Stimulated activated naive CD4-positive, alpha-beta T cell (primary cell): ENCODE results near the gene NRG3.
"Not testable (repeated sequence)": the region's sequence is repeated elsewhere in the genome, so short reads cannot be mapped to it uniquely, and the experiment has no call there.

Experiments
- DNase-seq, 6 experiments: peaks; one replicate each; lab custom pipeline; 2025; lab: John Stamatoyannopoulos, UW

The NRG3 gene

DNA sequence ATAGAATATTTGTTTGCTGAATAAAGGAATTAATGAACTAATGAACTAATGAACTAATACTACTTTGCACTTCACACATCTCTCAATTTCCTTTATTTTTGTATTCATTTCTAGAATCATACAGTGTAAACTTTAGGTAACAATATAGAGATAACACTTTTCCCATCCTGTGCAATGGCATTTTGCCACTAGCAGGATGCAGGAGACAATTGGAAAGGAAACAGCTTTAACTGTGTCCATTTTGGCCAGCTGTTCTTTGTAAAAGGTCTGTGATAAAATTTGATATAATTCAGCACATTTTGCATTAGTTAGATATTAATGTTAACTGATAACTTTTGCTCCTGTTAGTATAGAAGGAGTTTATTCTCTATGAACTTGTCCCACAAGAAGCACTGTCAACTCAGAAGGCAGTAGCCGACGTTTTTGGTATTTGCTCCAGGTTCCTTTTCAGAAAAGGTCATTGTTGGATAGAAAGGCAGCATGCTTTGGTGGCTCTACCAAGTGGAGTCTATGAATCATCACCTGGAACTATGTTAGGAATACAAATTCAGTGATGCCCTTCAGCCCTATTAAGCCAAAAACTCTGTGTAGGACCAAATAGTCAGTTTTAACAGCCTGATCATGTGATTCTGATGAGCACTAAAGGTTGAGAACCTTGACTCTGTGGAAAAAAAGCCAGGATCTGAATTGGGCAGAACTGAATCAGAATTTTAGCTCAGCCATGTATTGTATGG lies 86.6 kb downstream of the NRG3 start:
- DNase-seq: no peak

DNA sequence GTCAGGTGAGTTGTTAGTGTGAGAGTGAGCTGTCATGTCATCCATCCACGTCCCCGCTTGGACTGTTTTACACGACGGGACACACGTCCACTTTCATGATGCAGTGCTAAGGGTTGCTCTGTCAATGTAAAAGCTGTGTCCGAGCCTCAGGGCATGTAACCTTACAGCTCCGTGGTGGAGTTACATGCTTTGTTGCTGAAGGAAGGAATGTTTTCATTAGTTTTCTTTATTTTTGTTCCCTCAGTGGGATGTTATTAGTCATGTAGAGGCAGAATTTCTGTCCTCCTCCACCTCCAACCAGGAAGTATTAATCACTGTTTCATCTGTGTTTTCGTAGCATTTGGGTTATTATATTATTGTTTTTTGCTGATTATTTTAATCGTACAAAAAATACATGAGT lies 88.6 kb downstream of the NRG3 start:
- no peak for DNase-seq

DNA sequence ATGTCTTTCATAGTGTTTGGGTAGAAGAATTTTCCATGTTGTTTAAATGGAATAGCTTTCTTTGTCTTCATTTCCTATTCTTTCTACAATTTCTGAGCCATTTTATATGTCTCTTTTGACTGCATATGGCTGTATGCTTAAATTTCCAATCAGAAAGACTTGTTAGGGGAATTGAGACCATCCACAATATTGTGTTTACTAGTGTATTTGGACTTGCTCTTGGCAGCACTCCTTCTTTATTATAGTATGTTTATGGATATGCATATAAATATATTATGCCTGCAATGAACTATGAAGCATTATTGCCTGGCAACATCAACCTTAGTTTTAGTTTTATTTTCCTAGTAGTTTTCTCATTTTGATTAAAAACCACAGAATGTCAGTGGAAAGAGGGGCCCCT lies 92.7 kb downstream of the NRG3 start:
- no peak for DNase-seq

DNA sequence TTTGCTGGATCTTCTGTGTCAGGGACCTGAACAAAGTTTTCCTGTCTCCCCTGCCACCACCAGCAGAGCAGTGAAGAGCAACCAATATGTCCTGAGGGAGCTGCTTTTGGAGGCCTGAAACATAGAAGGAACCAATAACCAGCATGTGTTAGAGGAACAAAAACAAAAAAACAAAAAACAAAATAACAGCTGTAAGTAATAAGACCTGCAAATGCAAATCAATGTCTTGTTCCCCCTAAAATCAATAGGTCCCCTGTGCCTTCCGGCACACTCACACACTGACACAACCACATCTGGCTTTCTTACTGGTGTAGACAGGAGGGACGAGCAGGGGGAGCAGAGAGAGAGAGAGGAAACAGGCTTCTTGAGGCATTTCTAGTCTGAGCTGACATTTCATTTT lies 94.1 kb downstream of the NRG3 start:
- DNase-seq: no peak

DNA sequence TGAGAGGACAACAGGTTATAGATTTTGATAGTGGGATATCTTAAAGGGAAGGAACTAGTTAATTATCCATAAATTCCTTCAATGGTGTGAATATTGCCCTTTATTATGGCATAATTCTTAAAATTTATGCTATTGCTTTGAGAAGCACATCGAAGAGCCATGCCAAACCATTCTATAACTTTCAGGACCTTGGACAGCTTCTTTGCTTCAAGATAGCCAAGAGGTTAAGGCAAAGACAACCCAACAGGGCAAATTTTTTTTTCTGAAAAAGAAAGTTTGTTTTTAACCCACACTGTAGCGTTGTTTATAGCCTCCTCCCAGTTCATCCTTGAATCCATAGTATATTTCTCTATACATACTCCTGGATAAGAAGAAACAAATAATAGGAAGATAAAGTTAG lies 103.2 kb downstream of the NRG3 start:
- no peak for DNase-seq

DNA sequence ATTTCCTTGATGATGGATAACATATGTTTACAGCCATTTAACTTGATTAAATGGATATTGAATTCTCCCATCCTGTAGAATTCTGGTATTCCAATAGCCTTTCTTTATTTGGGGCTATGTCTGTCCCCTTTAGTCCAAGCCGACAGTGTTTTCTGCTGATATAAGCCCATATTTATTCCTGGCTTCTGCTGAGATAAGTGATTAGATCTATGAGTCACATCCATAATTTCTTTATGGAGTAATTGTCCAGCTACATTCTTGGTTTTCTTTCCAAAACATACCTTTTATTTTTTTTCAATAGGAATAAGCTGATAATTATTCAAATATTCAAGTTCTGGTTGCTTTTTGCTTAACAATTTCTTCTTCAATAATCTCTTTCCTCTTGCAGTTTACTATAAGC lies 106.7 kb downstream of the NRG3 start:
- DNase-seq: no peak

DNA sequence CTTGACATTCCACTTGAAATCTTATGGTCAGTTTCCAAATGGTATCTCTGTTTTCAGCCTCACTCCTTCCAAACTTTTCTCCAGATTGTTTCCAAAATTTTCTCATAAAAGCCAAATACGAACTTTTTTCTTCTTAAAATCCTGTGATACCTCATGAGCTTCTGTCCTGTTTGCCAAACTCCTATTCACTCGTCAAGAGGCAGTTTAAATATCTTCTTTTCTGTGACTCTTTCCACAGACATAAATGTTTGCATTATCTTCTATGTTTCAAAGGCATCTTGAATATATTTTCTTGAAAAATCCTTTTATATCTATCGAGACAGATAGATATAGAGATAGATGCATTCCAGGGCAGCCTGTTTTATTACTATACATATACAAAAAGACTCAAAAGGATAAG lies 109.4 kb downstream of the NRG3 start:
- DNase-seq: no peak

DNA sequence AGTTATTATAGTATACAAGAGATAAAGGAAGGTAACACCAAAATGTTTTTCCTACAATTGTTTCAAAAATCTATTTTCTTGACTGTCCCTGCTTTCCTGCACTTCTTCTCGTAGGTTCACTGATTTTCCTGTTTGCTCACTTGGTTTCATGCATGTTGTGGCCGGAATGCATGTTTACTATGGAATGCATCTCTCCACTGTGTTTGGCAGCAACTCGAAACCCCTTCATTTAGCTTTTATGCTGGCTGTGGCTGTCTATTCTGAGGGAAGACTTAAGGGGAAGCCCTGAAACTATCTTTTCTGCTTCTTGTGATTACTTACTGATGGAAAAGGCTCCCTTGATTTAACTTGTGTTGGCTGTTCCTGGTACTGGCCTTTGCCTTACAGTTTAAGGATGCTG lies 120.3 kb downstream of the NRG3 start:
- DNase-seq: no peak

DNA sequence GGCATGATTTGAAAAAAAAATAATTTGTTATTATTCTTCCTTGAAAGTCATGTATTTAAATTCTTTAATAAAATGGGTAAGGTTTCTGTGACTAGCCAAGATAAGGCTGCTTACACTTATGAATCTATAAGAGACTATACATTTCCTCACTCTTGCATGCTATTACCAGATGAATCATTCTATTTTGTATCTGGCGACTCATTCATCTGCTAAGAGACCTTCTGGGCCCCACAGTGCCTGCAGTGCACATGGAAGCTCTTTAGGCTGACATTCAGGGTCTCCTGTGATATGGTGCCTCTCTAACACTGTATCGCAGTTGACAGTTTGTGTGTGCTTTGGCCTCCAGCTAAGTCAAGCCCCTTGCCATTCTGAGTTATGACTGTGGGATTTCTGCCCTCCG lies 121.9 kb downstream of the NRG3 start:
- DNase-seq: no peak

DNA sequence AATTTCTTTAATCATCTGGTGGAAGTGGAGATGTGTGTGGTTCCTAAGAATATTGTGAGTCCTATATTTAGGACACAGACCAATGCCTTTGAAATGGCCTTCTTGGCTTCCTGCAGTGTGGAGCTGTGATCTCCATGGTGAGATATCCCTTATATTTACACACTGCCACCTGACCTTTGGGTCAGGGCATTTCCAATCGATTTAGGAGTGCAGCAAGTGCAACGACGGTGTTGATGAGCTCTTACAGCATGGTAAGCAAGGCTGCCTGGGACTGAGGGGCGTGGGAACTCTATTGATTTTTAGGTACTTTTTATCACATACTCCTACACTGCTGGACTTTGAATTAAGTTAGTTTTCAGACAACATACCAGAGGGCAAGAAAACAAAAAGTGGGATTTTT lies 146.0 kb downstream of the NRG3 start:
- DNase-seq: no peak

DNA sequence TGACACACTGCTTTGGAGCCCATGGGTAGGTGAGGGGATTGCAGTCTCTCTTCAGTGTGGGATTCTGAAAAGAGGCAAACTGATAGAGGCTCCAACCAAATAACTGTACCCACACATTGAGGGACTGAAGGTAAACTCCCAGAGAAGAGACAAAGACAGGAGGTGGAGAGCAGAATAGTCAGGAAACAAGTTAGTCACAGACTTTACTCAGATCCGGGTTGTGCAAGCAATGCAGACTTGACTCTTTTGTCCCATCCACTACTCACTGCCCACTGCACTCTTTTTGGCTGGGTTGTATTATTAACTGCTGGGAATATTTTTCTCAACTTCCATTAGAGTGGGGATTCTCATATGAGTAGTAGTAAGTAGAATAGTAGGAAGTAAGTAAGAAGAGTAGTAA lies 152.7 kb downstream of the NRG3 start:
- no peak for DNase-seq

DNA sequence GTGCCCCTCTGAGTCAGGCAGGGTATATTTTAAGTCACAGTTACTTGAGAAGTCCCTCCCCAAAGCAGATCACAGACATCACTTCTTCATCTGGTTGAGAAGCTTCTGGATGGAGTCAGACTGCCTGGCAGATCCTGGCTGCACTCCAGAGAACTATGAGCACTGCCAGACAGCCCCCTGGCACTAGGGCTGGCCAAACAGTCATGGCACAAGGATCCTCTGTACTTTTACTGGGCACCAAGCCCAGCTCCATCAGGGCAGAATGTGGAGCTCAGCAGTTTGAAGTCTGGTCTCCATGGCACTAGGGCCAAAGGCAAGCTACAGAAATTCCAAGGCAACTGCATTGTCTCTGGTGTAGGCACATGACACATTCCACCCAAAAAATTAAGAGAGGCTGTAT lies 162.1 kb downstream of the NRG3 start:
- DNase-seq: no peak

DNA sequence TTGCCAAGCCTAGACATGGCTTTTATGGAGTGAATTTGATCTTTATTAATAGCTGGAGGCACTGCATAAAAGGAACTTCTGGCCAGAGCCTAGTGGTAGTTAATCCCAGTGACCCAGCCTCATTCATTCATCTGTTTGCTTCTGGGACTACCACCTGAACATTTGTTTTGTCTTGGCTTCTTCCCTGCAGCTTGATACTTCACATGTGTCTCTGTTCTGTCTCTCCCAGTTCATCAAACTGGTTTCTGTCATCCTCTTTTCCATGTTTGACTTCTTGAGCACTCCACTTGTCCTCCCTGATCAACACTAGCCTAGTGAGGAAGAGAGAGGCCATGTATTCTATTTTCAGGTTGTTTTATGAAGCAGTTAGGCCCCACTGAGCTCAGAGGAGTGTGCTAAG lies 163.6 kb downstream of the NRG3 start:
- DNase-seq: no peak

DNA sequence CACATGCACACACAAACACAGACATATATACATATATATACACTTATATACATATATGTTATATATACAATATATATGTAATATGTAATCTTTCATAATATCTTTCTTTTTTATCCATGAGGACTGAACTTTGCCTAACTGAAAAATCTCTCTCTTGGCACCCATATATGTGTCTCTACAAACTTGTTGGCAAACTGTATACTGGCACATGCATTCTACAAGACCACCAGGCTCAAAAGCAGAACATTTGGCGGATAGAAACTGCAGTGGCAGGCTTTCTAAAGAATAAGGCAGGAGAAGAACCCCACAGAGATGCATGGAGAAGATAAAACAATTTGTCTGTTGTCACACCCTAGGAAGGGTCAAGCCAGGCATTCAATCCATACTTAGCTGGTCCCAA lies 165.3 kb downstream of the NRG3 start:
- no peak for DNase-seq

DNA sequence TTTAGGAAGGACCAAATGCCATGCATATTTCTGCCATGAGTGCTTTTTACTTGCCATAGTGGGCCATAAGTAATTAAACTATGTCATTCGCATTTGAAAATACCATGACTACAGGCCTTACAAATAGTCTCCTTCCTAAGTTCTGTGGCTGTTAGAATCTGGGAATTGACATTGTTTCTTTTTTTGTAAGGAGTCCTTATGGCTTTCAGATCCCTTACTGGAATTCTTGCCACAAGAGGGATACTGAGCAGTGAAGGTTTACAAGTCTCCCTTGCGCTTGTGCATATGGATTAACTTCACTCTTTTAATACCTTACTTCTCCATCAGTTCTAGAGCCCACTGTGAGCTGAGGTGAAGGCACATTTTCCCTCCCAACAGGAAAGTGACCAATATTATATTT lies 166.0 kb downstream of the NRG3 start:
- DNase-seq: no peak

DNA sequence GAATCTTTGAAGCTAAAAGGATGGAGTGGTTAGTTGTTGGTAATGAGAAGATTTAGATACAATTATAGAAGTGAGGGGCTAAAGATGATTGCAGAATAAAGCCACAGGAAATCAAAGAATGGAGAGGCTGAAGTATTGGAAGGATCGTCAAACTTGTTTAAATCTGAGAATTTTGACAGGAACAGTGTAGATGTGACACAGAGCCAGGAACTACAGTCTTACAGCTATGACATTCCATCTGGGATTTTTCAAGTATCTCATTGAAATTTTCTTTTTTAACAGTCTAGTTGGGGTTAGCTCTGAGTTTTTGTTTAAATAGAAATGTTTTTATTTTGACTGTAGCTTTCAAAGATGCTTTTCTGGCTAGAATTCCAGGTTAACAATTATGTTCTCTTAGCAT lies 181.4 kb downstream of the NRG3 start:
- no peak for DNase-seq

DNA sequence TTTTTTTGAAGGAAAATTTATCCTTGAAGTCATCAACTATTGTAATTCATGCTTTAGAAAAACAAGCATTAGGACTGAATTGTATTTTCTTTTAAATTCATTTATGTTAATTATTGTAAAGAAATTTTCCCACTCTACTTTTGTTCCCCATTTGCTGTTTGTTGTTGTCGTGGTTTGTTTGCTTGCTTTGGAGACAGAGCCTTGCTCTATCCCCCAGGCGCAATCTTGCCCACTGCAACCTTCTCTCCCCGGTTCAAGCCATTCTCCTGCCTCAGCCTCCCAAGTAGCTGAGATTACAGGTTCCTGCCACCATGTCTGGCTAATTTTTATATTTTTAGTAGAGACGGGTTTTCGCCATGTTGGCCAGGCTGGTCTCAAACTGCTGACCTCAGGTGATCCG lies 192.2 kb downstream of the NRG3 start:
- DNase-seq: not testable (repeated sequence)

DNA sequence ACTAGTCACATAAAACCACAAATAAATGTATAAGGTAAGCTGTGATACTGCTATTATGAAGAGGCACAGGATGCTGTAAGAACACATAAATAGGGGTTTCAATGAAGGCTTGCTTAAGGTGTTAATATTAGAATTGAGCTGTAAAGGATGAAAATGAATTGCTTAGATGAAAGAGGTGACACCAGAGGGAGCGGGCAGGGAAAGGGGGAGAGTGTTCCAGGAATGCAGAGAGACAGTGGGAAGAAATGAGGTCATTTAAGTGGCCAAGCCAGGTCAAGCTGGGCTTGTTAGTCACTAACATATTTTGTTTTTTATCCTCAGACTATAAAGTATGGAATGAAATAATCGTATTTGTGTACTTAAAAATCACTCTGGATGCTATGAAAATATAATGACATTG lies 193.5 kb downstream of the NRG3 start:
- no peak for DNase-seq

DNA sequence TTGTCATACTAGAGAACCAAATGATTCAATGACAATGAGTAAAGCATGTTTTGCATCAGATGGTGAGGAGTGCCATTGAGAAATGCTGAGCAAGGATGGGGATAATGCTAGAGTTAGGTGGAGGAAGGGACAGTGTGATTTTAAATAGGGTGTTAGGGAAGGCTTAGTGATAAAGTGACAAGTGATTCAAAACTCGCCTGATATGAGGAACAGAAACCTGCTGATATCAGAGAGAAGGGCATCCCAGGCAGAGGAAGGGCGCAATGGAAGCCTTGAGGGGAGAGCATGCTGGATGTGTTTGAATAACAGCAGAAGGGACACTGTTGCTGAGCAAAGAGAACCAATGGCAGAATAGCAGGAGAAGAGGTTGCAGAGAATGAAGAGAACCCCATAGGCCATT lies 196.2 kb downstream of the NRG3 start:
- DNase-seq: no peak

DNA sequence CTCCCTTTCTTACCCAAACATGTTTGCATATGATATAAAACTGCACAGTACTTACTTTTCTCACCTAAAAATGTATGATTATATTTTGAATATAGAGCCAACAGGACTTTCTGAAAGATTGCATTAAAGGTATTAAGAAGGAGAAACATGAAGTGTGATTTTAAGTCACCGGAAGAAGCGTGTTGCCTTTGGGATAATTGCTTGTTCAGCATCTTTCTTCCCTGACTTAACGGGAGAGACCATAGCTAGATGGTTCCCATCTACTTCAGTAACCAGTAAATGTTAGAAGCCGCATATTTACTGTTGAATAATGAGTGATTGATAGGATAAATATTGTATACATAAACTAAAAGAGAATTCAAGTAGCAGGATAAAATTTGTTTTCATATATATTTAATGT lies 197.1 kb downstream of the NRG3 start:
- no peak for DNase-seq

DNA sequence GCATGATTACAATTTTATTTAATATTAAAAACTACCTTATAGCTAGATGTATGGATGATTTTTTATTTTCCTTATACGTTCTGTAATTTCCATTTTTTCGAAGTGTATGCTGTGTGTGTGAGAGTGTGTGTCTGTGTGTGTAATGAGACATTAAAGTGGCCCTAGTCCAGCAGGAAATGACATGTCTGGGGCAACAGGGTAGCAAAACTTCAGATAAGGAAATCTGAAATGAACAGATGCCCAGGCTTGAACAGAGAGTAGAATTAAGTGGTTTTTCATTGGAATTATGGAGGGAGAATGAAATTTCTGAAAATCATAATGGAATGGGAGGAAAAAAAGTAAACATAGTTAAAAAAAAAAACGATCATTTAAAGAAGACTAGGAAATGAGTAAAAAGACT lies 200.6 kb downstream of the NRG3 start:
- no peak for DNase-seq

DNA sequence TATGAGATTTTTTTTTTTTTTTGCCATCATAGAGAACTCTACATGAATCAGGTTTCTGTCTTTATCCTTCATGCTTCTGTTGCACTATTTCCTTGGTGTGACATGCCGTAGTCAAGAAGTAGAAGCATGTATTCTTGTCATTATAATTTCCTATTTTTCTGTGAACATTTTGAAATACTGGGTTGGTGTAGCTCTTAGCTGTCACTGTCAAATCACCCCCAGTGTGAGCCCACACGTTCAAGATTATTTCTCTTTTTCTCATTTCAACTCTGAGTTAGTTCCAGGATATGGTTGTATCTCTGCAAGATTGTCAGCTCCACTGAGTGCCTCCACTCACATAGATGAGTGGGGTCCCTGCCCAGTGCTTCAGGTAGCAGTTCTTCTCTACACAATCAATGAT lies 209.5 kb downstream of the NRG3 start:
- no peak for DNase-seq

DNA sequence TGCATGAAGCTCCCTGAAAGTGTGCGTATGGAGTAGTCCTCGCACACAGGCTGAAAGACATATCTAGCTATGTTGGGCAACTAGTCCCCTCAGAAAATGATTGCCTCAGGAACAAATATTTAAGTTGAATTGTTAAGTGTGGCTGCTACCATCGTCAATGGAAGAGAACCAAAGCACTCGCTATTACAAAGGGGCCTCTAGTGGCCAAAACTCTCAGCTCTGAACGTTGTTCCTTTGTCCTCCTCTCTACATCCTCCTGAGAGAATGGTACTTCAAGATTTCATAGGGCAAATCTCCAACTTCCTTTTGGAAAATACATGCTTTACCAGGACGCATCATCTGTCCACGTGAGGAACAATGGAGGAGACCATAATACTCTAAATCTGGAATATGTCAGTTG lies 209.9 kb downstream of the NRG3 start:
- DNase-seq: no peak

DNA sequence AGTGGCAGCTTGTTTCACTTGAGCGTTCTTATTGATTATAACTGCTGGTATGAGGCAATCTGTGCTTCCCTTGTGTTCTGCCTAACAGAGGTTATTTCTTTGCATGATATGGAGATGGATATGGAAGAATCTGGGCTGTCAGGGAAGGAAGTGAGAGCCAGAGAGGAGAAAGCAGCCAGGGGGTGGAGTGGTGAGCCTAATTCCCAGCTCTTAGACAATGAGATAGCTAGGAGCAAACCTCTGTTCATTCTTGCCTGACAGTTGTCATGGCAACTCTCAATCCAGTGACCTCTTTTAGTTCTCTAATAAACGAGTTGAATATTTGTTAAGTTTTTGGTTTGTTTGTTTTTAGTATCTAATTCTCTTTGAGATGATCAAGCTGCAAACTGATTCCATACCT lies 214.3 kb downstream of the NRG3 start:
- no peak for DNase-seq

DNA sequence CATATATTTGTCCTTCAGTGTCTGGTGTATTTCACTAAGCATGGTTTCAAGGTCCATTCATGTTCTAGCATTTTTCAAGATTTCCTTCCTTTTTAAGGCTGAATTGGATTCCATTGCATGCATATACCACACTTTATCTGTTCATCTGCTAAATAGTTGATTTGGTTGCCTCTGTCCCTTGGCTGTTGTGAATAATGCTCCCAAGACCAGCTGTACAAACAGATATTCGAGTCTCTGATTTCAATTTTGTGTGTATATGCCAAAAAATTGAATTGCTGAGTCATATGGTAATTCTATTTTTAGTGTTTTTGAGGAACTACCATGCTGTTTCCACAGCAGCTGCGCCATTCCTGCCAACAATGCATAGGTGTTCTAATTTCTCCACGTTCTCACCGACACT lies 216.4 kb downstream of the NRG3 start:
- DNase-seq: no peak
